GM12878 (cell line): ENCODE results near the gene PRRC1. TPM values are rescaled to one million over a fixed set of nuclear protein-coding genes. Genes with fewer than 3 reads are reported as not detected.

Source experiments
- ATAC-seq: fragments of 200-7000 bp; cut with Tn5 transposase; 3 replicates; pipeline ENCODE4 v1.9.1; 2020; ENCODE audit warnings: mild to moderate bottlenecking, moderate library complexity
- BruUV-seq: library from RNA; stranded (reverse); fragments of 400-500 nt; replicated peaks from 2 replicates; lab custom pipeline; 2021; lab: Mats Ljungman, UMichigan
- CTCF ChIA-PET: fragments of 300-600 bp; sonication (Branson Sonifier 250); formaldehyde crosslinking; extraction: SDS; loops from one replicate; lab custom pipeline; 2021; ENCODE audit warnings: inconsistent platforms; lab: Yijun Ruan, JAX
- POLR2A ChIA-PET: fragments of 350-600 bp; formaldehyde crosslinking; extraction: SDS; loops from one replicate; lab custom pipeline; 2021; ENCODE audit warnings: inconsistent platforms; lab: Charles Lee
- RAD21 ChIA-PET: fragments of 300-600 bp; sonication (Branson Sonifier 250); formaldehyde crosslinking; loops from one replicate; lab custom pipeline; 2023; ENCODE audit warnings: antibody characterized with exemption; ENCODE audit not compliant: unreplicated experiment; lab: Charles Lee
- SMC1A ChIA-PET: fragments of 300-600 bp; sonication (Branson Sonifier 250); formaldehyde crosslinking; loops from one replicate; lab custom pipeline; 2023; ENCODE audit not compliant: unreplicated experiment, uncharacterized antibody; lab: Charles Lee
- DNase-seq: peaks from one replicate; pipeline ENCODE4 v3.0.0-alpha.2; 2011; ENCODE audit warnings: low read depth, low spot score
- FAIRE-seq: peaks from 3 replicates; lab custom pipeline; 2011; peaks lifted over from hg19 to GRCh38; lab: Jason Lieb, UNC
- H2AFZ ChIP-seq: 2 replicates; pipeline ENCODE4 v1.6.0; 2011; ENCODE audit warnings: low read depth, low read length, control low read depth; ENCODE audit not compliant: control insufficient read depth
- H3K27ac ChIP-seq: 2 replicates; pipeline ENCODE4 v1.5.1; 2011; ENCODE audit warnings: control low read depth; ENCODE audit not compliant: control insufficient read depth, insufficient read depth
- H3K27me3 ChIP-seq, 2 experiments: replicated peaks in 1 of 2; 2 replicates each; pipeline versions ENCODE4 v1.6.0 to v1.6.1; 2011; ENCODE audit warnings: low read length in 1 of 2; ENCODE audit not compliant: control insufficient read depth in 2 of 2, insufficient read depth in 2 of 2
- H3K36me3 ChIP-seq, 2 experiments: 2 replicates each; pipeline ENCODE4 v1.5.1; 2011; ENCODE audit warnings: low read length in 1 of 2; ENCODE audit not compliant: control insufficient read depth in 2 of 2, insufficient read depth in 2 of 2
- H3K4me1 ChIP-seq: 2 replicates; pipeline ENCODE4 v1.6.1; 2011; ENCODE audit warnings: mild to moderate bottlenecking, low read length, moderate library complexity, mixed read lengths; ENCODE audit not compliant: control insufficient read depth, insufficient read depth
- H3K4me2 ChIP-seq: 2 replicates; pipeline ENCODE4 v1.6.0; 2011; ENCODE audit warnings: control low read depth; ENCODE audit not compliant: control insufficient read depth, insufficient read depth
- H3K4me3 ChIP-seq: fragments of 200-600 bp; sonication (generic); 2 replicates; pipeline ENCODE4 v1.5.1; 2016
- H3K79me2 ChIP-seq: 2 replicates; pipeline ENCODE4 v1.6.0; 2011; ENCODE audit warnings: low read length; ENCODE audit not compliant: control insufficient read depth, insufficient read depth
- H3K9ac ChIP-seq: 2 replicates; pipeline ENCODE4 v1.8.0; 2011; ENCODE audit warnings: low read length, control low read depth, mixed read lengths; ENCODE audit not compliant: control insufficient read depth, insufficient read depth
- H3K9me3 ChIP-seq: replicated peaks from 3 replicates; pipeline ENCODE4 v1.5.1; 2011; ENCODE audit warnings: mild to moderate bottlenecking, low read length; ENCODE audit not compliant: control insufficient read depth, insufficient read depth
- H4K20me1 ChIP-seq: 2 replicates; pipeline ENCODE4 v1.6.0; 2011; ENCODE audit not compliant: control insufficient read depth, insufficient read depth
- IRF3 ChIP-seq: fragments of 450-650 bp; IDR thresholded peaks from 2 replicates; pipeline ENCODE4 v1.6.1; 2014; ENCODE audit warnings: mild to moderate bottlenecking
- MXI1 ChIP-seq: fragments of 150-350 bp; IDR thresholded peaks from 2 replicates; pipeline ENCODE4 v1.6.1; 2011; ENCODE audit warnings: low read depth, mild to moderate bottlenecking, inconsistent platforms, low read length, improper control_type of control experiment
- PRDM15 ChIP-seq: fragments of 450-650 bp; formaldehyde crosslinking; IDR thresholded peaks from 2 replicates; pipeline ENCODE4 v1.4.0; 2020; ENCODE audit warnings: mild to moderate bottlenecking, moderate library complexity
- SP1 ChIP-seq: IDR thresholded peaks from one replicate; pipeline ENCODE4 v1.6.1; 2011; ENCODE audit warnings: low read depth, low read length
- ZNF622 ChIP-seq: fragments of 450-650 bp; IDR thresholded peaks from 2 replicates; pipeline ENCODE4 v1.6.1; 2017; ENCODE audit warnings: mild to moderate bottlenecking, inconsistent platforms
- WGBS: methylation state at CpG from one replicate; pipeline ENCODE4 v1.1.6; 2016; ENCODE audit warnings: low lambda C conversion rate; ENCODE audit not compliant: insufficient replicate concordance, insufficient coverage; ENCODE audit errors: missing lambda C conversion rate; 5-methylcytosine and 5-hydroxymethylcytosine counted together
- in situ Hi-C: fragments of 300-500 bp; cut with MboI; formaldehyde crosslinking; loops from 9 replicates; pipeline ENCODE4 v1.14.3; 2018; ENCODE audit warnings: mixed read lengths
- intact Hi-C: fragments of 100-400 bp; cut with micrococcal nuclease; formaldehyde crosslinking; loops from one replicate; pipeline ENCODE4 v1.14.2; 2022; ENCODE audit not compliant: unreplicated experiment
- polyA plus RNA-seq, 11 experiments: library from polyadenylated mRNA; depleted of rRNA in 4 of 11; unstranded in 6 of 11; stranded (reverse) in 5 of 11; fragments of >200 nt; fragmentation: Nextera tagmentation in 4 of 11; fragmentation: Illumina TruSeq in 1 of 11; extraction: Ambion mirVana in 4 of 11; extraction: Trizol in 1 of 11; gene quantifications; 1 replicate in 1 of 11; 2 replicates in 10 of 11; pipeline versions ENCODE4 v1.2.1 to v1.2.3, GENCODE V29; 2011 to 2016; ENCODE audit warnings: inconsistent platforms in 2 of 11, missing spikeins in 2 of 11, low read depth in 1 of 11
- total RNA-seq, 4 experiments: library from RNA; depleted of rRNA in 3 of 4; stranded (reverse); fragments of >200 nt in 3 of 4; fragmentation: Illumina TruSeq in 1 of 4; extraction: Trizol in 1 of 4; gene quantifications; 2 replicates each; pipeline versions ENCODE4 v1.2.1 to v1.2.3, GENCODE V29; 2013 to 2021

Gene PRRC1
- total and polyA plus RNA-seq, 10 of the 15 experiments (the other 5 are each of a cell fraction or from before 2014, with no cell fraction given) = 19.0 to 54.5 (median 31.0) TPM

GRCh38 chr5:127514816-127515215 is 2.6 kb upstream of the PRRC1 start:
- no peak overlapping the region for H3K27ac ChIP-seq
- BruUV-seq = no TSS peak
- ChIA-PET POLR2A (interaction anchor here (0.6 kb wide), 1 partner anchor 651 kb away, joined by 3 read pairs; no protein-coding TSS in a partner anchor), RAD21 (no interaction called here)
- H3K36me3 ChIP-seq = no peaks in the 10 kb centered on the region
- intact Hi-C loops = no loop called here
- TF ChIP-seq SP1 (no peak), IRF3 (no peak), PRDM15 (no peak), MXI1 (no peak), ZNF622 (no peak)
- TF ChIP-seq, all 136 proteins: peak for 0
- no peak overlapping the region for H3K4me3 ChIP-seq
- no peaks in the 10 kb centered on the region for H3K9me3 ChIP-seq
- FAIRE-seq = no peak
- H3K4me1 ChIP-seq = peaks cover 5% of the 10 kb centered on the region
- H3K27me3 ChIP-seq = no peaks in the 10 kb centered on the region; a peak in 2 of 4 replicates
- peaks cover 24% of the 10 kb centered on the region for H3K79me2 ChIP-seq
- H4K20me1 ChIP-seq = no peaks in the 10 kb centered on the region
- ChIA-PET SMC1A (interaction anchor here (1.7 kb wide), 1 partner anchor 24 kb away, joined by 3 read pairs; no protein-coding TSS in a partner anchor), CTCF (no interaction called here)
- no peak overlapping the region for H2AFZ ChIP-seq
- no peak for ATAC-seq
- no peak for DNase-seq
- no peak overlapping the region for H3K4me2 ChIP-seq
- H3K9ac ChIP-seq = no peak overlapping the region
- in situ Hi-C loops = no loop called here
- WGBS = 95% methylated on average over 1 of the region's 1 CpG
